SK-N-SH treated with all-trans-retinoic acid at 6 μM for 48 hours (cell line): ENCODE measurements around the gene MMP24.
"Not testable (repeated sequence)": the region's sequence is repeated elsewhere in the genome, so short reads cannot be mapped to it uniquely, and the experiment has no call there.

Experiments
- ATAC-seq: fragments of 200-7000 bp; cut with Tn5 transposase; 3 replicates; pipeline ENCODE4 v1.9.1; 2020; ENCODE audit warnings: mild to moderate bottlenecking, moderate library complexity
- ARNTL ChIP-seq: fragments of 450-650 bp; formaldehyde crosslinking; IDR thresholded peaks from 2 replicates; pipeline ENCODE4 v1.5.0; 2020; ENCODE audit warnings: low read depth, mild to moderate bottlenecking, moderate library complexity, borderline replicate concordance
- BACH2 ChIP-seq: fragments of 250-450 bp; sonication (Bioruptor Pico); IDR thresholded peaks from 2 replicates; pipeline ENCODE4 v1.9.0; 2021; ENCODE audit warnings: mild to moderate bottlenecking, borderline replicate concordance
- GLIS3 ChIP-seq: fragments of 250-450 bp; sonication (Bioruptor Pico); IDR thresholded peaks from 2 replicates; pipeline ENCODE4 v1.5.0; 2020; ENCODE audit warnings: mild to moderate bottlenecking, moderate library complexity
- ISL1 ChIP-seq: fragments of 250-450 bp; sonication (Bioruptor Pico); IDR thresholded peaks from 2 replicates; pipeline ENCODE4 v2.1.2; 2022; ENCODE audit warnings: mild to moderate bottlenecking, moderate library complexity
- OSR1 ChIP-seq: fragments of 250-450 bp; sonication (Bioruptor Pico); IDR thresholded peaks from 2 replicates; pipeline ENCODE4 v1.8.0; 2022; ENCODE audit warnings: moderate library complexity, mild to moderate bottlenecking, inconsistent platforms
- POU6F1 ChIP-seq: fragments of 250-450 bp; sonication (Bioruptor Pico); IDR thresholded peaks from 2 replicates; pipeline ENCODE4 v1.8.0; 2021; ENCODE audit warnings: low read depth, mild to moderate bottlenecking, moderate library complexity, borderline replicate concordance
- PPARA ChIP-seq: fragments of 250-450 bp; sonication (Bioruptor Pico); IDR thresholded peaks from 2 replicates; pipeline ENCODE4 v1.5.0; 2020; ENCODE audit warnings: mild to moderate bottlenecking, borderline replicate concordance
- RARB ChIP-seq: fragments of 250-450 bp; sonication (Bioruptor Pico); IDR thresholded peaks from 2 replicates; pipeline ENCODE4 v1.8.0; 2021; ENCODE audit warnings: mild to moderate bottlenecking, moderate library complexity
- SNAI2 ChIP-seq: fragments of 250-450 bp; sonication (Bioruptor Pico); IDR thresholded peaks from 2 replicates; pipeline ENCODE4 v1.5.0; 2020; ENCODE audit warnings: mild to moderate bottlenecking, moderate library complexity
- TCF4 ChIP-seq: fragments of 250-450 bp; sonication (Bioruptor Pico); IDR thresholded peaks from 2 replicates; pipeline ENCODE4 v1.8.0; 2021; ENCODE audit warnings: mild to moderate bottlenecking, moderate library complexity, borderline replicate concordance
- TOX ChIP-seq: fragments of 250-450 bp; sonication (Bioruptor Pico); IDR thresholded peaks from 2 replicates; pipeline ENCODE4 v1.8.0; 2021; ENCODE audit warnings: mild to moderate bottlenecking, moderate library complexity, borderline replicate concordance
- ZC3H10 ChIP-seq: fragments of 250-450 bp; sonication (Bioruptor Pico); IDR thresholded peaks from 2 replicates; pipeline ENCODE4 v1.5.1; 2021; ENCODE audit warnings: mild to moderate bottlenecking, moderate library complexity
- ZFP30 ChIP-seq: fragments of 450-650 bp; formaldehyde crosslinking; IDR thresholded peaks from 2 replicates; pipeline ENCODE4 v1.5.0; 2022; ENCODE audit warnings: mild to moderate bottlenecking, moderate library complexity
- ZNF70 ChIP-seq: fragments of 450-650 bp; formaldehyde crosslinking; IDR thresholded peaks from 2 replicates; pipeline ENCODE4 v1.5.0; 2020; ENCODE audit warnings: mild to moderate bottlenecking, moderate library complexity
- ZNF8 ChIP-seq: fragments of 450-650 bp; formaldehyde crosslinking; IDR thresholded peaks from 2 replicates; pipeline ENCODE4 v1.5.0; 2020; ENCODE audit warnings: mild to moderate bottlenecking, moderate library complexity
- TF ChIP-seq, protein P1 (sequence below): fragments of 250-450 bp; sonication (Bioruptor Pico); IDR thresholded peaks from 2 replicates; pipeline ENCODE4 v1.5.1; 2020; ENCODE audit warnings: low read depth, mild to moderate bottlenecking, moderate library complexity
- TF ChIP-seq, protein P2 (sequence below): fragments of 250-450 bp; sonication (Bioruptor Pico); IDR thresholded peaks from 2 replicates; pipeline ENCODE4 v1.8.0; 2020; ENCODE audit warnings: mild to moderate bottlenecking, moderate library complexity, borderline replicate concordance
- TF ChIP-seq, protein P3 (sequence below): fragments of 250-450 bp; sonication (Bioruptor Pico); IDR thresholded peaks from 2 replicates; pipeline ENCODE4 v1.5.1; 2021; ENCODE audit warnings: mild to moderate bottlenecking, moderate library complexity
- TF ChIP-seq, protein P4 (sequence below): fragments of 250-450 bp; sonication (Bioruptor Pico); IDR thresholded peaks from 2 replicates; pipeline ENCODE4 v1.5.0; 2020; ENCODE audit warnings: mild to moderate bottlenecking, moderate library complexity

MMP24 gene

DNA sequence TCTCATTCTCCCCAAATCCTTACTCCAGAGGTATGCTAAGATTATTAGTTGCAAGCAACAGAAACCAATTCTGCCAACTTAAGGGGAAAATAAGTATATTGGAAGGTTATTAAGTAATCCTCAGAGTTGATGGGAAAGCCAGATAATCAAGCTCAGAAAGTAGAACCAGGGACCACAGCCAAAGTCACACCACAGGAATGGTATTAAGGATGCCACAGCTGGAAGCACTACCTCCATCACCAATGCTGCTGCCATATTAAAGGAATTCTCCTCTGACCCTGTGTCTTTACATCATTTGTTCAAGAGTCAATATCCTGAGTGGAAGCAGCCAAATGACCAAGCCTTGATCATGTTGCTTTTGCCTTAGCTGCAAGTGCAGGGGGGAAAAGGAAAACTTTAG is 44.8 kb upstream of the MMP24 start:
- ATAC-seq: no peak
- TF ChIP-seq POU6F1 (no peak), ZFP30 (CRISPR knock-in tag) (no peak), PPARA (CRISPR knock-in tag) (no peak), GLIS3 (no peak), SNAI2 (CRISPR knock-in tag) (no peak), ZNF70 (CRISPR knock-in tag) (no peak), ZNF8 (CRISPR knock-in tag) (no peak)
- TF ChIP-seq, protein P1, sequence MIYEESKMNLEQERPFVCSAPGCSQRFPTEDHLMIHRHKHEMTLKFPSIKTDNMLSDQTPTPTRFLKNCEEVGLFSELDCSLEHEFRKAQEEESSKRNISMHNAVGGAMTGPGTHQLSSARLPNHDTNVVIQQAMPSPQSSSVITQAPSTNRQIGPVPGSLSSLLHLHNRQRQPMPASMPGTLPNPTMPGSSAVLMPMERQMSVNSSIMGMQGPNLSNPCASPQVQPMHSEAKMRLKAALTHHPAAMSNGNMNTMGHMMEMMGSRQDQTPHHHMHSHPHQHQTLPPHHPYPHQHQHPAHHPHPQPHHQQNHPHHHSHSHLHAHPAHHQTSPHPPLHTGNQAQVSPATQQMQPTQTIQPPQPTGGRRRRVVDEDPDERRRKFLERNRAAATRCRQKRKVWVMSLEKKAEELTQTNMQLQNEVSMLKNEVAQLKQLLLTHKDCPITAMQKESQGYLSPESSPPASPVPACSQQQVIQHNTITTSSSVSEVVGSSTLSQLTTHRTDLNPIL (CRISPR knock-in tag): no peak
- TF ChIP-seq, protein P2, sequence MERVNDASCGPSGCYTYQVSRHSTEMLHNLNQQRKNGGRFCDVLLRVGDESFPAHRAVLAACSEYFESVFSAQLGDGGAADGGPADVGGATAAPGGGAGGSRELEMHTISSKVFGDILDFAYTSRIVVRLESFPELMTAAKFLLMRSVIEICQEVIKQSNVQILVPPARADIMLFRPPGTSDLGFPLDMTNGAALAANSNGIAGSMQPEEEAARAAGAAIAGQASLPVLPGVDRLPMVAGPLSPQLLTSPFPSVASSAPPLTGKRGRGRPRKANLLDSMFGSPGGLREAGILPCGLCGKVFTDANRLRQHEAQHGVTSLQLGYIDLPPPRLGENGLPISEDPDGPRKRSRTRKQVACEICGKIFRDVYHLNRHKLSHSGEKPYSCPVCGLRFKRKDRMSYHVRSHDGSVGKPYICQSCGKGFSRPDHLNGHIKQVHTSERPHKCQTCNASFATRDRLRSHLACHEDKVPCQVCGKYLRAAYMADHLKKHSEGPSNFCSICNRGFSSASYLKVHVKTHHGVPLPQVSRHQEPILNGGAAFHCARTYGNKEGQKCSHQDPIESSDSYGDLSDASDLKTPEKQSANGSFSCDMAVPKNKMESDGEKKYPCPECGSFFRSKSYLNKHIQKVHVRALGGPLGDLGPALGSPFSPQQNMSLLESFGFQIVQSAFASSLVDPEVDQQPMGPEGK (CRISPR knock-in tag): no peak

DNA sequence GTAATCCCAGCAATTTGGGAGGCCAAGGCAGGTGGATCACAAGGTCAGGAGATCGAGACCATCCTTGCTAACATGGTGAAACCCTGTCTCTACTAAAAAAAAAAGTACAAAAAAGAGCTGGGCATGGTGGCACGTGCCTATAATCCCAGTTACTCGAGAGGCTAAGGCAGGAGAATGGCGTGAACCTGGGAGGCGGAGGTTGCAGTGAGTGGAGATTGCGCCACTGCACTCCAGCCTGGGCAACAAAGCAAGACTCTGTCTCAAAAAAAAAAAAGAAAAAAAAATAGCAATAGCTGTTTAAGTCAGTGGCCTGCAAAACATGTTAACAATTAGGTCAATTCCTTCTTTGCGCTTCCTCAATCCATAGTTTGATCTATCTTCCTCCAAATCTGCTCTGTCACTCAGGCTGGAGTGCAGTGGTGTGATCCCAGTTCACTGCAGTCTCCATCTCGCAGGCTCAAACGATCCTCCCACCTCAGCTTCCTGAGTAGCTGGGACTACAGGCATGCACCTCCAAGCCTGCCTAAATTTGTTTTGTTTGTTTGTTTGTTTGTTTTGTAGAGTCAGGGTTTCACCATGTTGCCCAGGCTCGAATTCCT is 39.7 kb upstream of the MMP24 start:
- ATAC-seq: not testable (repeated sequence)

GRCh38 chr20:35187584-35188190 is 38.8 kb upstream of the MMP24 start:
- TF ChIP-seq ZNF70 (CRISPR knock-in tag) (no peak), ZNF8 (CRISPR knock-in tag) (no peak), OSR1 (no peak), ZFP30 (CRISPR knock-in tag) (no peak), SNAI2 (CRISPR knock-in tag) (no peak), ZC3H10 (no peak), TOX (CRISPR knock-in tag) (no peak), PPARA (CRISPR knock-in tag) (no peak)
- TF ChIP-seq, protein P3, sequence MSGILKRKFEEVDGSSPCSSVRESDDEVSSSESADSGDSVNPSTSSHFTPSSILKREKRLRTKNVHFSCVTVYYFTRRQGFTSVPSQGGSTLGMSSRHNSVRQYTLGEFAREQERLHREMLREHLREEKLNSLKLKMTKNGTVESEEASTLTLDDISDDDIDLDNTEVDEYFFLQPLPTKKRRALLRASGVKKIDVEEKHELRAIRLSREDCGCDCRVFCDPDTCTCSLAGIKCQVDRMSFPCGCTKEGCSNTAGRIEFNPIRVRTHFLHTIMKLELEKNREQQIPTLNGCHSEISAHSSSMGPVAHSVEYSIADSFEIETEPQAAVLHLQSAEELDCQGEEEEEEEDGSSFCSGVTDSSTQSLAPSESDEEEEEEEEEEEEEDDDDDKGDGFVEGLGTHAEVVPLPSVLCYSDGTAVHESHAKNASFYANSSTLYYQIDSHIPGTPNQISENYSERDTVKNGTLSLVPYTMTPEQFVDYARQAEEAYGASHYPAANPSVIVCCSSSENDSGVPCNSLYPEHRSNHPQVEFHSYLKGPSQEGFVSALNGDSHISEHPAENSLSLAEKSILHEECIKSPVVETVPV: no peak
- TF ChIP-seq, protein P1 (CRISPR knock-in tag): no peak
- TF ChIP-seq, protein P2 (CRISPR knock-in tag): no peak
- ATAC-seq: no peak

DNA sequence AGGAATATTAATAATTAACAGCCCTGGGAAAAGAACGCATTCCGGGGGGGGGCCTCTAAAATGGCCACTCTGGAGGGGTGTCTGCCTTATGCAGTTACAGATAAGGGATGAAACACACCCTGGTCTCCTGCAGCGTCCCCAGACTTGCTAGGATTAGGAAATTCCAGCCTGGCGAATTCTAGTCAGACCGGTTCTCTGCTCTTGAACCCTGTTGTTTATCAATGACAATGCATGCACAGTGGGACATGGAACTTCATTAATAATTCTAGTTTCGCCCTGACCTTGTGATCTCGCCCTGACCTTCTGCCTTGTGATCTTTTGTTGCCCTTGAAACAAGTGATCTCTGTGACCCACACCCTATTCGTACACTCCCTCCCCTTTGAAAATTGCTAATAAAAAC is 37.3 kb upstream of the MMP24 start:
- ATAC-seq: not testable (repeated sequence)

DNA sequence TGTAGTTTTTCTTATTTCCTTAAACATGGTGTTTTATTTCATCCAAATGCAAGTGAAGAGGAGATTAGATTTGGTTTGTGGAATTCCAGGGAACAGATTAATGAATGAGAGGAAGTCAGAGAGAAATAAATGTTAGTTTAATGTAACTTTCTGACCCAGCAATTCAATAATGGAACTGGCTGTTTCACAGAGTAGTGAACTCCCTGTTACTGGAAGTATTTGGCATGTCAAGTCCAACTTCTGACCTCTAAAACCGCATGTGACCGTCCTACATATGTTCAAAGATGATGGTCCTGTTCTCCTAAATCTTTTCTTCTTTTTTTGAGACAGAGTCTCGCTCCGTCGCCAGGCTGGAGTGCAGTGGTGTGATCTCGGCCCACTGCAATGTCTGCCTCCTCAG is 35.9 kb upstream of the MMP24 start:
- no peak for ATAC-seq
- TF ChIP-seq ARNTL (CRISPR knock-in tag) (no peak), BACH2 (CRISPR knock-in tag) (no peak), TCF4 (CRISPR knock-in tag) (no peak), POU6F1 (no peak), ISL1 (CRISPR knock-in tag) (no peak), ZNF8 (CRISPR knock-in tag) (no peak), RARB (CRISPR knock-in tag) (no peak), ZC3H10 (no peak)
- TF ChIP-seq, protein P4, sequence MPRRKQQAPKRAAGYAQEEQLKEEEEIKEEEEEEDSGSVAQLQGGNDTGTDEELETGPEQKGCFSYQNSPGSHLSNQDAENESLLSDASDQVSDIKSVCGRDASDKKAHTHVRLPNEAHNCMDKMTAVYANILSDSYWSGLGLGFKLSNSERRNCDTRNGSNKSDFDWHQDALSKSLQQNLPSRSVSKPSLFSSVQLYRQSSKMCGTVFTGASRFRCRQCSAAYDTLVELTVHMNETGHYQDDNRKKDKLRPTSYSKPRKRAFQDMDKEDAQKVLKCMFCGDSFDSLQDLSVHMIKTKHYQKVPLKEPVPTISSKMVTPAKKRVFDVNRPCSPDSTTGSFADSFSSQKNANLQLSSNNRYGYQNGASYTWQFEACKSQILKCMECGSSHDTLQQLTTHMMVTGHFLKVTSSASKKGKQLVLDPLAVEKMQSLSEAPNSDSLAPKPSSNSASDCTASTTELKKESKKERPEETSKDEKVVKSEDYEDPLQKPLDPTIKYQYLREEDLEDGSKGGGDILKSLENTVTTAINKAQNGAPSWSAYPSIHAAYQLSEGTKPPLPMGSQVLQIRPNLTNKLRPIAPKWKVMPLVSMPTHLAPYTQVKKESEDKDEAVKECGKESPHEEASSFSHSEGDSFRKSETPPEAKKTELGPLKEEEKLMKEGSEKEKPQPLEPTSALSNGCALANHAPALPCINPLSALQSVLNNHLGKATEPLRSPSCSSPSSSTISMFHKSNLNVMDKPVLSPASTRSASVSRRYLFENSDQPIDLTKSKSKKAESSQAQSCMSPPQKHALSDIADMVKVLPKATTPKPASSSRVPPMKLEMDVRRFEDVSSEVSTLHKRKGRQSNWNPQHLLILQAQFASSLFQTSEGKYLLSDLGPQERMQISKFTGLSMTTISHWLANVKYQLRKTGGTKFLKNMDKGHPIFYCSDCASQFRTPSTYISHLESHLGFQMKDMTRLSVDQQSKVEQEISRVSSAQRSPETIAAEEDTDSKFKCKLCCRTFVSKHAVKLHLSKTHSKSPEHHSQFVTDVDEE (CRISPR knock-in tag): no peak
